GM21528 (cell line): ENCODE data around the gene NFKBIZ.

Experiments
- ATAC-seq: cut with Tn5 transposase; IDR thresholded peaks from one replicate; pipeline ENCODE4 v1.9.1; 2021; ENCODE audit warnings: mild to moderate bottlenecking, moderate library complexity; ENCODE audit not compliant: unreplicated experiment, low FRiP score

Gene NFKBIZ, protein sequence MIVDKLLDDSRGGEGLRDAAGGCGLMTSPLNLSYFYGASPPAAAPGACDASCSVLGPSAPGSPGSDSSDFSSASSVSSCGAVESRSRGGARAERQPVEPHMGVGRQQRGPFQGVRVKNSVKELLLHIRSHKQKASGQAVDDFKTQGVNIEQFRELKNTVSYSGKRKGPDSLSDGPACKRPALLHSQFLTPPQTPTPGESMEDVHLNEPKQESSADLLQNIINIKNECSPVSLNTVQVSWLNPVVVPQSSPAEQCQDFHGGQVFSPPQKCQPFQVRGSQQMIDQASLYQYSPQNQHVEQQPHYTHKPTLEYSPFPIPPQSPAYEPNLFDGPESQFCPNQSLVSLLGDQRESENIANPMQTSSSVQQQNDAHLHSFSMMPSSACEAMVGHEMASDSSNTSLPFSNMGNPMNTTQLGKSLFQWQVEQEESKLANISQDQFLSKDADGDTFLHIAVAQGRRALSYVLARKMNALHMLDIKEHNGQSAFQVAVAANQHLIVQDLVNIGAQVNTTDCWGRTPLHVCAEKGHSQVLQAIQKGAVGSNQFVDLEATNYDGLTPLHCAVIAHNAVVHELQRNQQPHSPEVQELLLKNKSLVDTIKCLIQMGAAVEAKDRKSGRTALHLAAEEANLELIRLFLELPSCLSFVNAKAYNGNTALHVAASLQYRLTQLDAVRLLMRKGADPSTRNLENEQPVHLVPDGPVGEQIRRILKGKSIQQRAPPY

DNA sequence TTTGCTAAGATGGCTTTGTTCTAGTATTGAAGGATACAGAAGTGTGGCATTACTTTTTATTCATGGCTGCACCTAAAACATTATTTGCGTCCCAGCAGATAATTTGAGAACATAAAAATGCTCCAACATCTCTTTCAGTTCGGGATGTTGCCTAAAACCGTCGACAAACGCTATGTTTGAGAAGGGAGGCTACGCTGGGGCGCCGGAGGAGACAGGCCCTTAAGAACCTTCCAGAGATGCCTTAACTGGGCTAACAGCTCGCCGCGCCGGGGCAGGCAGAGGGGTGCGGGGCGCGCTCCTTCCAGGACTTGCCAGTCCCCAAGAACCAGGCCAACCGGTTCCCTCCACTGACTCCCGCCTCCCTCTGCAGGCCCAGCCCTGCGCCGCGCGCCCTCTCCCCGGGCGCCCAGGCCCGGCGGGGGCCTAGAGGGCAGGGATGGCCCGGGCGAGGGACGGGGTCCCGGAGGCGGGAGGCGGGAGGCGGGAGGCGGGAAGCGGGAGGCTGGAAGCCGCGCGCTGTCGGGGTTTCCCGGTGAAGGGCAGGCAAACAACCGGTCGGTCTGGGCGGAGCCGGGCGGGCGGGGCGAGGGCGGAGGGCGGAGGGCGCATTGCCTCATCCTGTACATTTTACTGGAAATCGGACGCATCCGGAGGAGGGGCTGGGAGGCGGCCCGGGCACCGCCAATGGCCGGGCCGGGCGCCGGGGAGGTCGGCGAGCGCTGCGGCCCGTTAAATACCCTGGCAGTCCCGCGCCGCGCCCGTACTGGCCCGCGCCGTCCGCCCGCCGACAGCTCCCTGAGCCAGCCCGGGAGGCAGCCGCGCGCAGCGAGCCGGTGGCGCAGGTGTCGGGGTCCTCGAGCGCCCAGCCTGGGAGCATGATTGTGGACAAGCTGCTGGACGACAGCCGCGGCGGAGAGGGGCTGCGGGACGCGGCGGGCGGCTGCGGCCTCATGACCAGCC, at the start of gene NFKBIZ:
Gene NFKBIZ (plus strand): TSS at position 761 of the 960 bp plus-strand sequence. CDS start 115 bp downstream, at position 876.
- peak; percentile 80 for ATAC-seq

DNA sequence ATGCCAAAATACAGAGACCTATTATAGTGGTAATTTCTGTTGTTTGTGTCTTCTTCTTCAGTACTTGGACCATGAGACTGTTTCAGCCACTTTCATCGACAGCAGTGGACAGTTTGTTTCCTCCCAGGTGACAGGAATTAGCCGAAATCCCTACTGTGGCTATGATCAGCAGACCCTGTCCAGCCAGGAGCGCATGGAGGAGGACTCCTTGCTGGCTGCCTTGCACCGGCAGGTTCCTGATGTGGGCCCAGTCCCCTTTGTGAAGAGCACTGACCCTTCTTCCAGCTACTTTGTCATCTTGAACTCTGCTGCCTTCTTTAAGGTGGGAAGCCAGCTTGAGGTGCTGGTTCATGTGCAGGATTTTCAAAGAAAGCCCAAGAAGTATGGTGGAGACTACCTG, 48.1 kb upstream of the NFKBIZ start:
- ATAC-seq: no peak

DNA sequence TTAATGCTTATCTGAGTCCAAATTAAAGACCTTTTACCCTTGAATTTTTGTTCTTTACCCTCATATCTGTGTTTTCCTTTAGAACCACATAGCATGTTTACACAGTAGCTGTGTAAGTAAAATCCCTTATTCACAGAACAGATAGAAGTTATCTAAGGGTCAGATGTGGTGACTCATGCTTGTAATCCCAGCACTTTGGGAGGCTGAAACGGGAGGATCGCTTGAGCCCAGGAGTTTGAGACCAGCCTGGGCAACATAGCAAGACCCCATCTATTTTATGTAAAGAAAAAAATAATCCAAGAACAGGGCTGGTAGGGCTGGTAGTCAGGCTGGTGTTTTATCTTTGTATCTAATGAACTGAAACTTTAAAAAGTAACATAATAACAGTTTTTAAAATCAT, 47.1 kb upstream of the NFKBIZ start:
- ATAC-seq: no peak

DNA sequence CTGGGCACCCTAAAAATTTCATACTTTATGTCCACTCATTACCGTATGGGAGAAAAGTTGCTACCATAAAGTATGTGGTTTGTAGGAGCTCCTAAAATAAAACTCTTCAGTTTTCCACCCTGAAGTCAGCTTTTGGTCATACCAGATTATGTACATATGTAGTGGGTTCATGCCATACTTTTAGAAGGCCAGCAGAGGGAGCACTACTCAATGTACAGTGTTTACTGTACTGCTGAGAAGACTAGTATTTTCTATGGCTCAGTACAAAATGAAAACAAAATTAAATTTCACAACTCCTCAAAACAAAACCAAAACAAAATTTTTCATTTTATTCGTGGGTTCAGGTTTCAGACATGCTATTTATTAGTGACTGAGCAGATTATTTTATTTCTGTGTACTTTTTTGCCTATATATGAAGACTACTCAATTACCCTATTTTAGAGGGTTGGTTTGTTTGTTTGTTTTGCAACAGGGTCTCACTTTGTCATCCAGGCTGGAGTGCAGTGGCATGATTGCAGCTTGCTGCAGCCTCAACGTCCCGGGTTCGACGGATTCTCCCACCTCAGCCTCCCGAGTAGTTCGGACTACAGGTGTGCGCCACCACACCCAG, 46.0 kb upstream of the NFKBIZ start:
- peak; percentile 89 for ATAC-seq

DNA sequence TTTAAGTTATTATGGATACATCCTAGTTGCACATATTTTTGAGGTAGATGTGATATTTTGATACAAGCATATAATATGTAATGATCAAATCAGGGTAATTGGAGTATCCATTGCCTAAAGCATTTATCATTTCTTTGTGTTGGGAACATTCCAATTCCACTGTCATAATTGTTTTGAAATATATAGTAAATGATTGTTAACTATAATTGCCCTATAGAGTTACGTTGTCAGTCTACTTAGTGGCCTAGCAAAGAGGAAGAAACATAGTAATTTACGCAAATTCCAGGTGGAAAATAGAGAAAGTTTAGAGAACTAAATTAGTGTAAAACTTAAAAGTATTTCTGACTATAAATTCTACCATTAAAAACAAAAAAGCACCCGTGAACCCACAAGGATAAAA, 45.4 kb upstream of the NFKBIZ start:
- no peak for ATAC-seq

DNA sequence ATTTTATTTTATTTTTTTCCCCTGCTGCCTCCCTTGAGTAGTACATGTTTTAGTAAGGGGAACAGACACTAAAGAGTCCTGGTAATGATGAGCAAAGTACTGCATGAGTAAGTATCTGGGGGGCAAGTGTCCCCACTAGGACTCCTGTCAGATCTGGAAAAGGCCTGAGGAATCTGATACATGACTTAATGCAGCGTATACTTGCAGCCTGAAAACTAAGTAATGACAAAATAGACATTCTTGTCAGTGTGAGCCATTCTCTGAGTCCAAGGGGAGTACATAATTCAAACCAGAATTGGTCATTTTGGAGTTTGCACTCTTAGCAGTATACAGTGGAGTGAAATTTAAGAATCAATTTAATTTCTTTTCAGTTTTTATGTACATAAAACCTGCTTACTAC, 42.8 kb upstream of the NFKBIZ start:
- no peak for ATAC-seq

DNA sequence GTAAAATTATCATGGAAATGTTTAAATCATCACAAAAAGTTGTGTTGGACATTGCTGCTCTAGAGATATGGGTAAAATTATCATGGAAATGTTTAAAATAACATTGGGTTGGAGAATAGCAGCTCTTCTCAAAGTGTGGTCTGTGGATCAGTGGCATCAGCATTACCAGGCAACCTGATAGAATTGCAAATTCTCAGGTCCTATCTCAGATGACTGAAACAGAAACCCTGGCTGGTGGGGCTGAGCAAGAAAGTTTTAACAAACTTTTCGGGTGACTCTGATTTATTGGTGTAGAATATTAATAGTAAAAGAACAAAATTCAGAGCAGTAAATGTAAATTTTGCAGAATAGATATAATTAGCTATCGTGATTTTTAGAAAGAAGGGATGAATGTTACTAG, 41.4 kb upstream of the NFKBIZ start:
- peak; percentile 67 for ATAC-seq

DNA sequence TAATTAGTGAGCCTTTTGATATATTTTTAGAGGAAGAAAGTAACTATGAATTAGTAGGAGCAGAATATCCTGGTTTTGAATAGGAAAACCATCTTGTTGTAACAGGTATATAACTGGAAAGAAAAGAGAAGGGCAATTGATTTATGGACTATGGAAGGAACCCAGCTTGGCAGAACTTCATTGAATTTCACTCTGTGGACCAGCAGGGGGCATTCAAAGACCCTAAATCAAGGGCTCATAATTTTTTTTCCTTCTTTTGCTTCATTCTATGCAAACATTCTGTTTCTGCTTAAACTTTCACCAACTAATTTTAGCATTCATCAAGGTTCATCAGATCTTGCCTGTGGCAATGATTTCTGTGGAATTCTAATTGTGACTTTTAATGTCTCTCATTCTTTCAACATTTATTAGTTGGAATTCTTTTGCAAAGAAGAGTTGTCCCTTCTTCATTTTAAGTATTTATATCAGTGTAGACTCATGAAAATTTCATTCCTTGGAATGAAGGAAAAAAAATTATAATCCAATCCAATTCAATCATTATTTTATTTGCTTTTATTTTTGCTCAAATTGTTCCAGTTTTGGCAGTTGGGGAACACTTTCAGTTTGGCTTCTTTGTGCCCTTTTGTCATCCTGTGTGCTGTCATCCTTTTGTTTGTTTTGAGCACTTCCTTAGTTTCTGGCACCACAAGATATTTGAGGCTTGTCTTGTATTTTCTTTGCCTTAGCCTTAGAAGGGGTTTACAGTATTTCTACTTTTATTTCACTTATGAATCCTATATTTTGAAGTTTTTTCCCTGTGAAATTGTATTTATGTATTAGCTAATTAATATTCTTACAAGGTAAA, 39.9 kb upstream of the NFKBIZ start:
- no peak for ATAC-seq

DNA sequence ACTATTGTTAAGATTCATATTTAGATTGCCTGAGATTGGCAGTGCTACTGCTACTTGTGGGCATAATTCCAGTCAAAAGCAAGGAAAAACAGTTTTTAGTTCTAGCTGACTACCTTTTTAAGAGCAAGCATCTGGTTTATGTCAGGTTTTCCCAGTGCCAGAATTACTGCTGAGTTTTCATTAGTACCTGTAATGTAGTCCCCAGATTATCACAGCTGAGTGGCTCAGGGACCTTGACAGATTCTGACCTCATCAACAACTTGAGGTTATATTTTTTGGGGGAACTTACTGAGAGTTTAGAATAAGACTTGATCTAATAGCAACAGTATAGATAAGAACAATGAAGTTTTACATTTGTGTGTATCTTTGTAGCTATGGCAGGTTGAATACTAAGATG, 39.3 kb upstream of the NFKBIZ start:
- ATAC-seq: no peak

DNA sequence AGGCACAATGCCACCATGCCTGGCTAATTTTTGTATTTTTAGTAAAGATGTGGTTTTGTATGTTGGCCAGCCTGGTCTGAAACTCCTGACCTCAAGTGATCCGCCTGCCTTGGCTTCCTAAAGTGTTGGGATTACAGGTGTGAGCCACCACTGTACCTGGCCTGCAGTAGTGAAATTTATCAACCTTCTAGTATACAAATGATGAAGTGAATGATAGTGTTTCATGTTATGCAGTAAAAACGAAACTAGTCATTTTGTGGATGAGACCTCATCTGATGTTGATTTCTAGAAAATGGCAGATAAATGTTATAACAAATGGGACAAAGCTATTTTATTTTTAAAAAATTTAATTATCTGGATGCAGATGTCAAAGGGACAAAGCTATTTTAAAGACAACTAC, 37.4 kb upstream of the NFKBIZ start:
- ATAC-seq: no peak

DNA sequence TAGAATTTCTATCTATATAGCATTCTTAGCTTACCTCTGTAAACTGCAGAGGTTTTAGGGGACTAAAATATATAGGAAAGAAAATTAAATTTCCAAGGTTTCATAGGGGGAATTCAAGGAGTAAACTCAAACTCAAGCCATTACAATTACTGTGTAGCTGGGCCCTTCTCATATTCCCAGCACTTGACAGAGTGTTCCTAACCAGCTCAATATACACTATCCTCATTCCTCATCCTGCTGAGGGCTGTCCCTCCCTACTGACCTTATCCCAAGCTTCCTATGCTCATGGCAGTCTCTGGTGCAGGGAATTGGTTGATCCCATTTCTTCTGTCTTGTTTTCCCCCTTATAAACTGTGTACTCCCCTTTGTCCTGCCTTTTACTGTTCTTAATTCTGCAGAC, 36.4 kb upstream of the NFKBIZ start:
- ATAC-seq: no peak

DNA sequence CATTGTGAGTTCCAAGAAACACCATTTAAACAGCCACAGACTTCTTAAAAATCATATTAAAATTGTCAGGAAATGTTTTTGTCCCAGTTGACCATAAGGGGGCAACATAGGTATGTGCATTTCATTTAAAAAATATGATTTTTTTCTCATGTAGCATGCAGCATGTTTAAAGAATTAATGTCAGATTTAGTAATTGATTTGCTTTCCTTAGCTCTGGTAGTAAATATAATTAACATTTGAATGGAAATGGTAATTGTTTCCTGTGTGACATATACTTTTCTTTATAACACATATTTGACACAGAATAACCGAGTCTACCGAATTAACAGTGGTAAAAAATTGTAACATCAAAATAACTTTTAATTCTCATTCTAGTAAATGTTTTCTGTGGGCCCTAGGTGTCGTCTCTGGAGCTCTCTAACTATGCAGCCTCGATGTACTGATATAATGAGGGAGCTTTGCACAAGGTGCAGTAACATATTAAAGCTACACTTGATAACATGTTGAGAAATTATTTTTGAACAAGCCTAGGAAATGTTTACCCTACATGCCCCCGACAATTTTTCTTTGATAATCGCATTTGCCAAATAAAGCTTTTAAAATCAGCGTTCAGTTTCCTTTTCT, 35.4 kb upstream of the NFKBIZ start:
- ATAC-seq: no peak

DNA sequence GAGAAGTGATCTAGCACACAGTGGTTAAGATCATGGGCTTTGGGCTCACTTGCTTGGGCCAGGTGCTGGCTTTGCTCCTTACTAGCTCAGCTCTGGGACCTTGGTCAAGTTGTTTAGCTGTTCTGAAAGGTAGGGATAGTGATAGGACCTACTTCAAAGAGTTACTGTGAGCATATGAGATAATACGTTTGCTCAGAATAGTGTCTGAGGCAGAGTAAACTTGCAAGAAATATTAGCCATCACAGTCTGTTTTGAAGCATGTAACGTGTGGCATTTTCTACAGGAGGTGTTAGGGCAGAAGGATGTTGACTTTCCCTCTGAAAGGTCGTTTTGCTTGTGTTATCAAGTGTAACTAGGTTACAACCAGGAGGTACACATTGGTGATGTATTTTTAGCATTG, 34.5 kb upstream of the NFKBIZ start:
- no peak for ATAC-seq

DNA sequence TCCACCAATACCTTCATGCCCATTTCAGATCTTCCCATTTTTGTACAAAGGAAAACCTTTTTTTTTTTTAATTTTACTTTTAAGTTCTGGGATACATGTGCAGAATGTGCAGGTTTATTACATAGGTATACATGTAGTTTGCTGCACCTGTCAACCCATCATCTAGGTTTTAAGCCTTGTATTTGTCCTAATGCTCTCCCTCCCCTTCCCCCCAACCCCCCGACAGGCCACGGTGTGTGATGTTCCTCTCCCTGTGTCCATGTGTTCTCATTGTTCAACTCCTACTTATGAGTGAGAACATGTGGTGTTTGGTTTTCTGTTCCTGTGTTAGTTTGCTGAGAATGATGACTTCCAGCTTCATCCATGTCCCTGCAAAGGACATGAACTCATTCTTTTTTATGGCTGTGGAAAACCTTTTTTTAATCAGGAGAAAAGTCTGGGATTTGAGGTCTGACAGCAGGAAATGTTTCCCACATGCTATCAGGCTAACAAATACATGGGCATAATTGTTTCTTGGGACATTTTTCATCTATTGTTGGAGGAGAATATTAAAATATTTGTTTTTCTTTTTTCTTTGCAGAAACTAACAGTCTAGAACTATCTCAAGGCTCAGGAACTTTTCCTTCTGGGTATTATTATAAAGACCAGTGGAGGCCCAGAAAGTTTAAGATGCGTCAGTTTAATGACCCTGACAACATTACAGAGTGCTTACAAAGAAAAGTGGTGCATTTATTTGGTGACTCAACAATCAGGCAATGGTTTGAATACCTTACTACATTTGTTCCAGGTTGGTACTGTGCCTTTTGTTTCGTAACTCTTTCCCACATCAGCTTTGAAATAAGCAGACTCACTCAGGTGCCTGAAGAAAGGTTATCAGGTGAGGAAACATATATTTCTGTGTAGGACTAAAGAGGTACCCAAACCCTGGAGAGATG, 32.8 kb upstream of the NFKBIZ start:
- ATAC-seq: no peak

DNA sequence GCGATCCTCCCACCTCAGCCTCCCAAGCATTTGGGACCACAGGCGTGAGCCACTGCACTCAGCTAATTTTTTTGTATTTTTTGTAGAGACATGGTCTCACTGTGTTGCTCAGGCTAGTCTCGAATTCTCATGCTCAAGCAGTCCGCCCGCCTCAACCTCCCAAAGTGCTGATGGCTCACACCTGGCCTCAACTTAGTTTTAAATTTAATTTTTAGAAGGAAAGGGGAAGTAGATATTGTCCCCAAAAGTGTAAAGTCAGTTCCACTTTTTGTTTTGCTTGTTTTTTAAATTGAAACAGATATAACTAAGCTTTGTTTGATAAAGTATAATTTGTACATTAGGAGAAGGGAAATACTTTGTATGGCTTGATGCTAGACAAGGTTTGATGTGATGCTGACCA, 31.3 kb upstream of the NFKBIZ start:
- ATAC-seq: no peak

DNA sequence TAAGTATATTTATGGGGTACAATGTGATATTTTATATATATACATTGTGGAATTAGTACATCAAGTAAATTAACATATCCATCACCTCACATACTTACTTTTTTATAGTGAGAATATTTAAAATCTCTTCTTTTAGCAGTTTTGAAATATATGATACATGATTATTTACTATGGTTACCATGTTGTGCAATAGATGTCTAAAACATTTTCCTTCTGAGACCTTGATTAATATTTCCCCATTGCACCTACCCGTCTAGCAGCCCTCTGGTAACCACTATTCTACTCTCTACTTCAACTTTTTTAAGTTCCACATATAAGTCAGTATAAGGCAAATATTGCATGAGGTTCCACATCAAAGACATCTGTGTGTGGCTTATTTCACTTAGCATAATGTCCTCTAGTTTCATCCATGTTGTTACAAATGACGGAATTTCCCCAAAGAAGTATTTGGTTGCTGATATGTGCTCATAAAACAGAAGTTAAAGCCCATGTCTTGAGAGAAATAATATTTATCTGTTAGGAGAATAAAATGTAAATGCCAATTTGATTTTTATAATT, 29.6 kb upstream of the NFKBIZ start:
- no peak for ATAC-seq

DNA sequence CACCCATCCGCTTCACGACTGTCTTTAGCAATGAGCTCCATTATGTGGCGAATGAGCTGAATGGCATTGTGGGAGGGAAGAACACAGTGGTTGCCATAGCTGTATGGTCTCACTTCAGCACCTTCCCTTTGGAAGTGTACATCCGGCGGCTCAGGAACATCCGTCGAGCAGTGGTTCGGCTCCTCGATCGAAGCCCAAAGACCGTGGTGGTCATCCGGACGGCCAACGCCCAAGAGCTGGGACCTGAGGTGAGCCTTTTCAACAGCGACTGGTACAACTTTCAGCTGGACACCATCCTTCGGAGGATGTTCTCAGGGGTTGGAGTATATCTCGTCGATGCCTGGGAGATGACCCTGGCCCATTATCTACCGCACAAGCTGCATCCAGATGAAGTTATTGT, 27.8 kb upstream of the NFKBIZ start:
- no peak for ATAC-seq

DNA sequence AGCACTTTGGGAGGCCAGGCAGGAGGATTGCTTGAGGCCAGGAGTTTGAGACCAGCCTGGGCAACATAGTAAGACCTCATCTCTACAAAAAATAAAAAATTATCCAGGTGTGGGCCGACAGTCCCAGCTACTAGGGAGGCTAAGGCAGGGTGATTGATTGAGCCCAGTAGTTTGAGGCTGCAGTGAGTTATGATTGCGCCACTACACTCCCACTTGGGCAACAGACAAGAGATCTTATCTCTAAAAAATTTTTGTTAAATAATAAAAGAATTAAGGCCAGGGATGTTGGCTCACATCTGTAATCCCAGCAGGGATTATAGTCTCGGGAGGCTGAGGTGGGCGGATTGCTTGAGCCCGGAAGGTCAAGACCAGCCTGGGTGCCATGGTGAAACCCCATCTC, 25.8 kb upstream of the NFKBIZ start:
- ATAC-seq: no peak
